Activated CD8-positive, alpha-beta memory T cell treated with anti-CD3 and anti-CD28 coated beads for 48 hours (primary cell): ENCODE results near the gene NDUFS5.
"Not testable (repeated sequence)": the region's sequence is repeated elsewhere in the genome, so short reads cannot be mapped to it uniquely, and the experiment has no call there.

Experiments used
- DNase-seq, 3 experiments: peaks; one replicate each; pipeline ENCODE4 v3.0.0-alpha.2; 2020; ENCODE audit warnings: low read depth in 2 of 3, low spot score in 2 of 3

The NDUFS5 gene

GRCh38 chr1:39061951-39062350 lies 35.8 kb downstream of the NDUFS5 start:
- no peak for DNase-seq

GRCh38 chr1:39063191-39063590 lies 37.0 kb downstream of the NDUFS5 start:
- no peak for DNase-seq

GRCh38 chr1:39063775-39064174 lies 37.6 kb downstream of the NDUFS5 start:
- no peak for DNase-seq

- DNase-seq = no peak
These were observed 39.4 kb downstream of the NDUFS5 start for GRCh38 chr1:39065542-39065941.

GRCh38 chr1:39068227-39068626 lies 42.1 kb downstream of the NDUFS5 start:
- DNase-seq = not testable (repeated sequence)

- not testable (repeated sequence) for DNase-seq
These were observed 45.4 kb downstream of the NDUFS5 start for GRCh38 chr1:39071557-39071956.

GRCh38 chr1:39076127-39076798 lies 50.1 kb downstream of the NDUFS5 start:
- no peak for DNase-seq

GRCh38 chr1:39076799-39077148 lies 50.6 kb downstream of the NDUFS5 start:
- no peak for DNase-seq

- no peak for DNase-seq
These were observed 54.2 kb downstream of the NDUFS5 start for GRCh38 chr1:39080269-39080826.

- DNase-seq = no peak
These were observed 54.7 kb downstream of the NDUFS5 start for GRCh38 chr1:39080831-39081270.

- no peak for DNase-seq
These were observed 55.3 kb downstream of the NDUFS5 start for GRCh38 chr1:39081271-39082009.

GRCh38 chr1:39082010-39082799 lies 56.1 kb downstream of the NDUFS5 start:
- no peak for DNase-seq

- DNase-seq = no peak
These were observed 56.8 kb downstream of the NDUFS5 start for GRCh38 chr1:39082811-39083576.

- DNase-seq = no peak
These were observed 58.0 kb downstream of the NDUFS5 start for GRCh38 chr1:39084191-39084590.
